NCI-H2196 treated with DMSO at 0.1 percent for 48 hours (cell line): ENCODE results near the gene DCUN1D2.

Source experiments
- DNase-seq: peaks from one replicate; lab custom pipeline; 2025; ENCODE audit not compliant: unreplicated experiment; lab: John Stamatoyannopoulos, UW

DCUN1D2 gene

GRCh38 chr13:113520571-113520970, 30.1 kb upstream of the DCUN1D2 start:
- no peak for DNase-seq

DNA sequence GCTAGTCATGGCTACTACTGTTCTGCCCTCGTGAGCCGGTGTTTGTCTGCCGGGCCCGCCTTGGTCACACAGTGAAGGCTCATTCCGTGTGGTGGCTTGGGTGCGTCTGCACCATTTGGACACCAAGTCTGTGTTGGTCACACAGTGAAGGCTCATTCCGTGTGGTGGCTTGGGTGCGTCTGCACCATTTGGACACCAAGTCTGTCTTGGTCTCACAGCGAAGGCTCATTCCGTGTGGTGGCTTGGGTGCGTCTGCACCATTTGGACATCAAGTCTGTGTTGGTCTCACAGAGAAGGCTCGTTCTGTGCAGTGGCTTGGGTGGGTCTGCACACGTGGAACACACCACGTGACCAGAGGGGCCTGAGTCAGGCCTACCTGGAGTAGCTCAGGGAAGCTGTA, 29.0 kb upstream of the DCUN1D2 start:
- no peak for DNase-seq

GRCh38 chr13:113518076-113518803, 27.7 kb upstream of the DCUN1D2 start:
- no peak for DNase-seq

DNA sequence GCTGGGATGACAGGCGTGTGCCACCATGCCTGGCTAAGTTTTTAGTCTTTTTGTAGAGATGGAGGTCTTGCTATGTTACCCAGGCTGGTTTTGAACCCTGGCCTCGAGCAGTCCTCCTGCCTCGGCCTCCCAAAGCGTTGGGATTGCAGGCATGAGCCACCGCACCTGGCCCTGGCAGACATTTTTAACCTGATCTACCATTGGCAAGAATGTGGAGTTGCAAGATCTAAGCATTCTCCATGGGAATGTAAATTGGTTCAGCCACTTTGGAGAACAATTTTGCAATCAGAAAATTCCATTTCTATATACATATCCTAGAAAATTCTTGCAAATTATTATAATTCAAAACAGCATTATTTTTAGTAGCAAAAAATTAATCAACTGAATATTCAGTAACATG, 24.3 kb upstream of the DCUN1D2 start:
- DNase-seq = no peak

DNA sequence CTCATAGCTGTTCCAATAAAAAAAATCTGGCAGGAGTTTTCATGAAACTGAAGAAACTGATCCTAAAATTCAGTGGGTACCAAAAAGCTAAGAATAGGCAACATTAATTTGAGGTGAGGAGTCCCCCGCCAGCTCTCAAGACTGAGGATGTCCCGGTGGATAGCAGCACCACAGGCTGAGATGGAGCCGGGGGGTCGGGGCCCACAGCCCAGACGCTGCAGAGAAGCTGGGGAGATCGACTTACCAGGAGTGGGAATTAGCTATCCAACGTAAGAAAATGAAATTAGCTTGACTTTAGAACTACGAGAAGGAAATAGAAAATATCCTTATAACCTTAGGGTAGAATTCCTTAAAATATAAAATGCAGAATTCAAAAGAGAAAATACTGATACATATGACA, 23.2 kb upstream of the DCUN1D2 start:
- no peak for DNase-seq

- no peak for DNase-seq
Observed at GRCh38 chr13:113511361-113511760, 20.9 kb upstream of the DCUN1D2 start.

GRCh38 chr13:113510871-113511270, 20.4 kb upstream of the DCUN1D2 start:
- DNase-seq = no peak

DNA sequence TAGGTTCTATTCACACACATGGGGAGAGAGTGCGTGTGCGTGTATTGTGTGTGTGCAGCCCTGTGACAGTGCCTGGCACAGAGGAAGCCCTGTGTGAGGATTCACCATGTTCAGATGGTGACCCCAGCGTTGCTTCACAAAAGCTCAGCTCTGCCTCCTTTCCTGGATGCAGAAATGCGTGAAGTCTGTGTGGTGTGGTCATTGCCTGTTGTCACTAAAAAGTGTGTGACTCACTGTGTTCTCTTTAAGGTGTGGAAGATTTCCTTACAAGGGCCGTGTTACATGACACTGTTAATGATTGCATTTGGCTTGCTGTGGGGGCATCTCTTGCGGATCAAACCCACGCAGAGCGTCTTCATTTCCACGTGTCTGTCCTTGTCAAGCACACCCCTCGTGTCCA, 19.5 kb upstream of the DCUN1D2 start:
- no peak for DNase-seq

- no peak for DNase-seq
Observed at GRCh38 chr13:113508521-113509254, 18.2 kb upstream of the DCUN1D2 start.

DNA sequence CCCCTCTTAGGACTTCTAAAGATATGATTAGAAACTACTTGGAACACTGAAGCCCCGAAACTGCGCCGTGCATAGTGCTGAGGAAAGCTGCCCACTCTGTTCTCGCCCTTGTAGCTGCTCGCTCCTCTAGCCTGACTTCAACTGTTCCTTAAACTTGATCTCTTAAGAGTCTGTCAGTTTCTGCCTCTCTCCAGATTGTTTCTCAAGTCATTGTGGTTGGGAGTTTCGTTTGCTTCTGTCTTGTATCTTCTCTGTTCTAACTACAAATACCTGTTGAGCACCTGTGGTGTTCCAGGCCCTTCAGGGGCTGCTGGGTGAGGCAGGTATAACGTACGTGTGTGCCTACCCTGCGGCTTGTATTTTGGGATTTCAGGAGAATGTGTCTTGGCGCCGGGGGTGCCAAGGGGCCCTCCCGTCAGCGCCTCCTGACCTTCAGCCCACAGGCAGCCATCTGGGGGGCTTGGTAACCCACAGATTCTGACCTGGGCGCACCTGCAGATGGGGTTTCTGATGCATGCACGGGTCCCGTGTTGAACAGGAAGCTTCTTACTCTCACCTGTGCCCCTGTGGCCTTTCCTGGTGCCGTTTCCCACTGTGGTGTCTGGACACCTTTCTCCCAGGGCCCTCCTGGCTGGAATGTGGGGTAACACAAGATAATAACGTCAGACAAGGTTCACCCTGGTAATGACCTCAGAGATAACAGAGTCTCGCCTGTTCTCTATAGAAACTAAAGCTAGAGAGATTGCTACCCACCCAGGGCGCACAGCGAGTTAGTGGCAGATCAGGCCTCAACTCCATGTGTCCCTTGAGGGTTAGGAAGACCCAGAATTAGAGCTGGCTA, 17.2 kb upstream of the DCUN1D2 start:
- no peak for DNase-seq

- DNase-seq = no peak
Observed at GRCh38 chr13:113506871-113507388, 16.4 kb upstream of the DCUN1D2 start.

GRCh38 chr13:113506025-113506685, 15.6 kb upstream of the DCUN1D2 start:
- DNase-seq = no peak

DNA sequence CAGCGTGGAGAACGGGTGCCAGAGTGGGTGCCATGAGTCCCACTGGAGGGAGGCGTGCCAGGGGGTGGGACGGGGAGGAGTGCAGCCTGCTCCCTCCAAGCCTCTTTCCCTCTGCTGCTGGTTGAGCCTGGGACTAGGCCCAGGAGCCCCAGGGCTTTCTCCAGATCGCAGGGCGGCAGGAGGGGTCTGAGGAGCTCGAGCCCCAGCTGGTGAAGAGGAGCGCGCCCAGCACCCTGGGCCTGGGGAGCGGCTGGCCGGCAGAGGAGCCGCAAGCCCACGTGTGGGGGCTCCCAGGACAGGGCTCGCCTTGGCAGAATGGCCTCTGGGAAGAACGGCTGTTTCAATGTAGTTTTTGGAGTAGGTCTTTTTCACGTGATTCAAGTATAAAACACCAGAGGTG, 12.2 kb upstream of the DCUN1D2 start:
- no peak for DNase-seq

GRCh38 chr13:113500530-113501265, 10.2 kb upstream of the DCUN1D2 start:
- no peak for DNase-seq

DNA sequence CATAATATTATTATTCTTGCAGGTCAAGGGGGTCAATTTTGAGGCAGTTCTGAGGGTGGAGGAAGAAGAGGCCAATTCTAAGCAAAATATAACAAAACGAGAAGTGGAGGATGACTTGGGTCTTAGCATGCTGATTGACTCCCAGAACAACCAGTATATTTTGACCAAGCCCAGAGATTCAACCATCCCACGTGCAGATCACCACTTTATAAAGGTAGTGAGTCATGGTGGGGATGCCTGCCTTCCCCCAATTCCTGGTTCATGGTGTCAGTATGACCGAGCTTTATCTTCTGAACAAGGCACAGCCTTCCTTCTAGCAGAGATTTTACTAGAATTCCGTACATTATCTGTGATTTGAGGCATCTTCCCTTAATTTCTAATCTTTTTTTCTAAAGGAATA, 9.4 kb upstream of the DCUN1D2 start:
- no peak for DNase-seq

DNA sequence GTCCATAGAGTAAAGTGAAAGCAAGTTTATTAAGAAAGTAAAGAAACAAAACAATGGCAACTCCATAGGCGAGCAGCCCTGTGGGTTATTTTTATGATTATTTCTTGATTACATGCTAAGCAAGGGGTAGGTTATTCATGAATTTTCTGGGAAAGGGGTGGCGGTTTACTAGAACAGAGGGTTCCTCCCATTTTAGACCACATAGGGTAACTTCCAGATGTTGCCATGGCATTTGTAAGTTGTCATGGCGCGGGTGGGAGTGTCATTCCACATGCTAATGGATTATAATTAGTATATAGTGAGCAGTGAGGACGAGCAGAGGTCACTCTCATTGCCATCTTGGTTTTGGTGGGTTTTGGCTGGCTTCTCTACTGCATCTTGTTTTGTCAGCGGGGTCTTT, 8.4 kb upstream of the DCUN1D2 start:
- DNase-seq = no peak

DNA sequence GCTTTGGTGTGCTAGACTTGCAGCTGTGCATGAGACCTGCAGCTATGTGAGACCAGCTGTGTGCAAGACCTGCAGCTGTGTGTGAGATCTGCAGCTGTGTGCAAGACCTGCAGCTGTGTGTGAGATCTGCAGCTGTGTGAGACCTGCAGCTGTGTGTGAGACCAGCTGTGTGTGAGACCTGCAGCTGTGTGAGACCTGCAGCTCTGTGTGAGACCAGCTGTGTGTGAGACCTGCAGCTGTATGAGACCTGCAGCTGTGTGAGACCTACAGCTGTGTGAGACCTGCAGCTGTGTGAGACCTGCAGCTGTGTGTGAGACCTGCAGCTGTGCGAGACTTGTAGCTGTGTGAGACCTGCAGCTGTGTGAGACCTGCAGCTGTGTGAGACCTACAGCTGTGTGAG, 6.7 kb upstream of the DCUN1D2 start:
- no peak for DNase-seq

GRCh38 chr13:113495494-113496210, 5.1 kb upstream of the DCUN1D2 start:
- no peak for DNase-seq

DNA sequence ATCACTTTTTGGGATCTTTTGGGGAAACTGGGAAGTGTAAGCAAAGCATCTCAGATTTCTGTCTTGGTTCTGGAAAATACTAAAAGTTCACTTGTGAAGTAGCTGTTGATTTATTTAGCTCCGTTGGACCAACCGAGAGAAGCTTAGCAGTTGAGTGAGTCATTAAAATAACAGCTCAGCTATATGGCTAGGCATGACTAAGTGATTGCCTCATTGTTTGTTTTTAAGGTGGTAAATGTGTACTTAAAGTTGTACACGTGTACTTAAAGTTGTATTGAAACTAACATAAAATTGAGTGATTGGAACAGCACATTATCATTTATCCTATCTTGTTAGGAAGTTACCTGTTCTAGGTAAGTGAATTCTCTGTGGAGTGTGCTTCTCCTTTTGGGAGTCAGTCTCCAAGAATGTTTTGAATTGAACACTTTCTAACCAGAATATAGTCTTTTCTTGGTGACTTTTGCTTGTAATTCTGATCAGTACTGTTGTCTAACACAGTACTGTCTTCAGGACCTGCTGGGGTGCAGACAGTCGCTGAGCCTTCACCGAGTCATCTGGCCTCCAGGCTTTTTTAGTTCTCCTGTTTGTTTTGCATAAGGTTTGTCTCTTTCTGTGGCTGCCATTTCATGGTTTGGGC, 2.9 kb upstream of the DCUN1D2 start:
- no peak for DNase-seq
